Renal cortex interstitium (tissue), 3 donors: ENCODE results near the gene GCNA. TPM values are rescaled to one million over a fixed set of nuclear protein-coding genes. Genes with fewer than 3 reads are reported as not detected.

Source experiments
- polyA plus RNA-seq, 3 donors: library from polyadenylated mRNA; unstranded; fragments of 120-200 nt; gene quantifications; one replicate each; pipeline ENCODE4 v1.2.1, GENCODE V29; 2013; ENCODE audit not compliant: insufficient read length in 3 of 3

Gene GCNA
- polyA plus RNA-seq, 3 donors: 2.3 to 3.4 (median 2.7) TPM

Other genes with a start within 250 kb of the GCNA start
- 10 to 100 TPM; 43.0 to 45.8 (median 45.2) TPM for gene TAF1, start 212.1 kb upstream of the GCNA start, polyA plus RNA-seq
- gene OGT, start 45.3 kb upstream of the GCNA start, polyA plus RNA-seq: 100 to 1,000 TPM; 185 to 346 (median 219) TPM
- gene CXCR3, start 40.1 kb downstream of the GCNA start, polyA plus RNA-seq: under 1 TPM in 1 of 3 donors, not detected in 2; 0.18 TPM
- gene CXorf49, start 139.8 kb downstream of the GCNA start, polyA plus RNA-seq: not detected
- gene CXorf49B, start 184.9 kb downstream of the GCNA start, polyA plus RNA-seq: not detected